ENCODE data around the gene CACNA2D3. TPM values are rescaled to one million over a fixed set of nuclear protein-coding genes. Genes with fewer than 3 reads are reported as not detected.

CACNA2D3 gene
- total RNA-seq, 4 donors from 2014 or later: 0.83 to 5.0 (median 2.5) TPM

DNA sequence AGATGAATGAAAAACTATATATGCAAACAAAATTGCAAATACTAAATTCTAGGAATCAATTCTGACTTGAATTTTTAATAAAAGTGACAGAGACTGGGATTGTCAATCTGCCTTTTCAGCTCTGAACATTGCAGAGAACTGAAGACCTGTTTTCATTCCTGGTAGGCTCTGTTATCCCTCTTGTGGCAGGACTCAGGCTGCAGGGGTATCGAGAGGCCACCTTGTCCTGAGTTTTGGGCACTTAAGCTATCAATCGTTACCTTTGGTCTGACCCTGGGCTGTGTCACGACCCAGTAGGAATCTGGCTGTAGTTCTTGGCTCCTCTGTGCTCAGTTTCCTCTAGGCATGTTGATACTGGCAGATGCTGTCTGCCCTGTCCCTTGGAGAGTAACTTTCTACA lies 238.0 kb downstream of the CACNA2D3 start:
- Histone ChIP-seq H3K36me3 (peaks cover 0 to 2% of the 10 kb centered on the region in 2 donors), H3K27me3 (no peaks in the 10 kb centered on the region), H3K27ac (no peak overlapping the region), H3K4me1 (no peaks in the 10 kb centered on the region), H3K9me3 (no peaks in the 10 kb centered on the region), H3K4me3 (no peak overlapping the region)
- intact Hi-C loops (cut with DNase I; ENCODE audit: low total_unique reads): no loop called here
- DNase-seq: no peak
- no peak for TF ChIP-seq POLR2A (IDR thresholded peaks at IDR 0.05)
- TF ChIP-seq, protein P1, sequence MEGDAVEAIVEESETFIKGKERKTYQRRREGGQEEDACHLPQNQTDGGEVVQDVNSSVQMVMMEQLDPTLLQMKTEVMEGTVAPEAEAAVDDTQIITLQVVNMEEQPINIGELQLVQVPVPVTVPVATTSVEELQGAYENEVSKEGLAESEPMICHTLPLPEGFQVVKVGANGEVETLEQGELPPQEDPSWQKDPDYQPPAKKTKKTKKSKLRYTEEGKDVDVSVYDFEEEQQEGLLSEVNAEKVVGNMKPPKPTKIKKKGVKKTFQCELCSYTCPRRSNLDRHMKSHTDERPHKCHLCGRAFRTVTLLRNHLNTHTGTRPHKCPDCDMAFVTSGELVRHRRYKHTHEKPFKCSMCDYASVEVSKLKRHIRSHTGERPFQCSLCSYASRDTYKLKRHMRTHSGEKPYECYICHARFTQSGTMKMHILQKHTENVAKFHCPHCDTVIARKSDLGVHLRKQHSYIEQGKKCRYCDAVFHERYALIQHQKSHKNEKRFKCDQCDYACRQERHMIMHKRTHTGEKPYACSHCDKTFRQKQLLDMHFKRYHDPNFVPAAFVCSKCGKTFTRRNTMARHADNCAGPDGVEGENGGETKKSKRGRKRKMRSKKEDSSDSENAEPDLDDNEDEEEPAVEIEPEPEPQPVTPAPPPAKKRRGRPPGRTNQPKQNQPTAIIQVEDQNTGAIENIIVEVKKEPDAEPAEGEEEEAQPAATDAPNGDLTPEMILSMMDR (IDR thresholded peaks at IDR 0.05): no peak

GRCh38 chr3:54361746-54362283 lies 239.5 kb downstream of the CACNA2D3 start:
- no peak for DNase-seq
- no peak overlapping the region for H3K27ac ChIP-seq
- H3K9me3 ChIP-seq: no peaks in the 10 kb centered on the region
- H3K27me3 ChIP-seq: no peaks in the 10 kb centered on the region
- intact Hi-C loops (cut with DNase I; ENCODE audit: low total_unique reads): no loop called here
- no peaks in the 10 kb centered on the region for H3K4me1 ChIP-seq
- peaks cover 0 to 2% of the 10 kb centered on the region in 2 donors for H3K36me3 ChIP-seq
- no peak overlapping the region for H3K4me3 ChIP-seq
- no peak for TF ChIP-seq POLR2A (IDR thresholded peaks at IDR 0.05)
- TF ChIP-seq, protein P1 (IDR thresholded peaks at IDR 0.05): no peak

DNA sequence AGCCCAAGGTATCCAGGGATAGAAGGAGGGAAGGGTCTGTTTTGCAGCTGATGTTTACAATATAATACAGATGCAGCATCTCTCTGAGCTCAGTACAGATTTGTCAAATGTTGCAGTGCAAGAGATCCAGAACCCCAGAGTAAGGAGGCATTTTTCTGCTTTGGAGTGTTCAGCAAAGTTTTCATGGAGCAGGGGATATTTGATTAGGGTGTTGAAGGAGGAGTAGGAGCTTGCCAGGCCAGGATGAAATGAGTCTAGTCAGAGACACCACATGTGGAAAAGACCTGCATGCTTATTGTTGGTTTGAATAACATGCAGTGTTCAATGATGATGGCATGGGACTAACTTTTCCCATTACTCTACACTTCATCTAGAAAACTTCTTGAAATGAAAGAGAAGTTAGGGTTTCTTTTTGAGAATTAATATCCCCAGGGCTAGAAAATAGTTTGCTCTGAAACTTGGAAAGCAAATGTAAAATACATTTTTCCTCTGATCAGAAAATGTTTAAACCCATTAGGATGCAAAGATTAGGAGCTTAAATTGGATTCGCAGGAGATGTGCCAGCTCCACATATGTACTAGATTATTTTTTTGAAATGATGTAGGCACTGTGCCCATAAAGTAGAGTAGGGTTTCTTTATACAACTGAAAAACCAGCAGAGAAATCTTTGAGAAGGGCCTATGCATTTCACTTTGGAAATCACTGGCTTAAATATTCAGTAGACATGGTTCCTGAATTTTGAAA lies 243.8 kb downstream of the CACNA2D3 start:
- peaks cover 0 to 2% of the 10 kb centered on the region in 2 donors for H3K36me3 ChIP-seq
- intact Hi-C loops (cut with DNase I; ENCODE audit: low total_unique reads): no loop called here
- no peak overlapping the region for H3K4me3 ChIP-seq
- no peaks in the 10 kb centered on the region for H3K27me3 ChIP-seq
- no peak for TF ChIP-seq POLR2A (IDR thresholded peaks at IDR 0.05)
- TF ChIP-seq, protein P1 (IDR thresholded peaks at IDR 0.05): no peak
- no peak overlapping the region for H3K27ac ChIP-seq
- H3K9me3 ChIP-seq: no peaks in the 10 kb centered on the region
- H3K4me1 ChIP-seq: no peaks in the 10 kb centered on the region
- no peak for DNase-seq

- DNase-seq: no peak
- Histone ChIP-seq H3K9me3 (no peaks in the 10 kb centered on the region), H3K4me1 (no peaks in the 10 kb centered on the region), H3K4me3 (no peak overlapping the region), H3K36me3 (peaks cover 0 to 2% of the 10 kb centered on the region in 2 donors), H3K27ac (no peak overlapping the region), H3K27me3 (no peaks in the 10 kb centered on the region)
- TF ChIP-seq, protein P1 (IDR thresholded peaks at IDR 0.05): no peak
- TF ChIP-seq POLR2A (IDR thresholded peaks at IDR 0.05): no peak
- intact Hi-C loops (cut with DNase I; ENCODE audit: low total_unique reads): no loop called here
Observed at GRCh38 chr3:54366839-54367238, 244.5 kb downstream of the CACNA2D3 start.

DNA sequence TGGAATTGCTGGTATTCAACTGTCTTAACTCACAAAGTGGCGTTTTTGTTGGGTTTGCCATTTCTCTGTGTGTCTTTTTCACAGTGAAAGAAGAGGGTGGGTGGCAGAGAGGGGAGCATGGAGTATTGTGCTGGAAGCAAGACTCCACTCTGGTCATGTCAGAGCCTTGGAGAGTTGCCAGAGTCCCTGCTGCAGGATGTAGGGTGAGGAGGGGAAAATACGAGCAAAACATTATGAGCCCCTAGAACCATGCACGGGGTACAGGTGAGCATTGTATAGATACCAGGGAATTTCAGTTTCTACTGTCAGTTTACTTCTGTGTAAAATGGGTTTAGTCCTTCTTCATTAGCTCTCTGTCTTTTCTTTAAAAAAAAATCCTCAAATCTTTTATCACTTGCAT lies 249.9 kb downstream of the CACNA2D3 start:
- Histone ChIP-seq H3K4me1 (no peaks in the 10 kb centered on the region), H3K36me3 (no peaks in the 10 kb centered on the region), H3K4me3 (no peak overlapping the region), H3K27me3 (no peaks in the 10 kb centered on the region), H3K27ac (no peak overlapping the region), H3K9me3 (no peaks in the 10 kb centered on the region)
- TF ChIP-seq, protein P1 (IDR thresholded peaks at IDR 0.05): no peak
- no peak for TF ChIP-seq POLR2A (IDR thresholded peaks at IDR 0.05)
- intact Hi-C loops (cut with DNase I; ENCODE audit: low total_unique reads): no loop called here
- DNase-seq: no peak

Measured in uterus (tissue), 4 donors.